ENCODE data around the gene ZNF638.

GRCh38 chr2:71468279-71469015, 136.9 kb downstream of the ZNF638 start:
- TF ChIP-seq CTCF (IDR thresholded peaks at IDR 0.05) (no peak), POLR2A (IDR thresholded peaks at IDR 0.05) (no peak)
